ENCODE results near the gene TYSND1.

GRCh38 chr10:70119197-70119596 is 27.3 kb downstream of the TYSND1 start:
- TF ChIP-seq EP300 (IDR thresholded peaks at IDR 0.05) (no peak), POLR2AphosphoS5 (IDR thresholded peaks at IDR 0.05) (no peak), CTCF (IDR thresholded peaks at IDR 0.05) (no peak)
